MM.1S (cell line): ENCODE data around the gene RAB10.

Experiments
- DNase-seq: peaks from one replicate; pipeline ENCODE4 v3.0.0-alpha.2; 2015
- H2AFZ ChIP-seq: fragments of 300-600 bp; sonication (generic); 2 replicates; pipeline ENCODE4 v1.6.0; 2016; ENCODE audit warnings: antibody characterized with exemption, low read length
- H3F3A ChIP-seq: fragments of 300-600 bp; sonication (generic); 2 replicates; pipeline ENCODE4 v1.6.1; 2016; ENCODE audit warnings: mild to moderate bottlenecking, antibody characterized with exemption, low read length, moderate library complexity, mixed read lengths; ENCODE audit not compliant: insufficient read depth
- H3K27ac ChIP-seq: fragments of 300-600 bp; sonication (generic); 2 replicates; pipeline ENCODE4 v1.5.1; 2016; ENCODE audit warnings: mild to moderate bottlenecking, low read length
- H3K27me3 ChIP-seq: fragments of 300-600 bp; sonication (generic); replicated peaks from 2 replicates; pipeline ENCODE4 v1.6.0; 2016; ENCODE audit warnings: low read length; ENCODE audit not compliant: insufficient read depth
- H3K36me3 ChIP-seq: fragments of 300-600 bp; sonication (generic); replicated peaks from 2 replicates; pipeline ENCODE4 v1.6.1; 2016; ENCODE audit warnings: mild to moderate bottlenecking, low read length, mixed read lengths; ENCODE audit not compliant: insufficient read depth
- H3K4me1 ChIP-seq: fragments of 300-600 bp; sonication (generic); 2 replicates; pipeline ENCODE4 v1.6.1; 2016; ENCODE audit warnings: low read length, mixed read lengths
- H3K4me2 ChIP-seq: fragments of 300-600 bp; sonication (generic); 2 replicates; pipeline ENCODE4 v1.6.0; 2016; ENCODE audit warnings: low read depth, low read length
- H3K4me3 ChIP-seq: fragments of 300-600 bp; sonication (generic); 2 replicates; pipeline ENCODE4 v1.5.1; 2016; ENCODE audit warnings: low read length, mixed read lengths
- H3K79me2 ChIP-seq: fragments of 300-600 bp; sonication (generic); 2 replicates; pipeline ENCODE4 v1.6.1; 2016; ENCODE audit warnings: mixed run types, low read length, mixed read lengths
- H3K9ac ChIP-seq: fragments of 300-600 bp; sonication (generic); 2 replicates; pipeline ENCODE4 v1.6.1; 2016; ENCODE audit warnings: low read length, mixed read lengths
- H3K9me2 ChIP-seq: fragments of 300-600 bp; sonication (generic); replicated peaks from 2 replicates; pipeline ENCODE4 v1.6.1; 2016; ENCODE audit warnings: mild to moderate bottlenecking, low read length, mixed read lengths; ENCODE audit not compliant: insufficient read depth
- H3K9me3 ChIP-seq: fragments of 300-600 bp; sonication (generic); replicated peaks from 2 replicates; pipeline ENCODE4 v1.6.1; 2016; ENCODE audit warnings: mild to moderate bottlenecking, low read length, mixed read lengths; ENCODE audit not compliant: insufficient read depth
- H4K20me1 ChIP-seq: fragments of 300-600 bp; sonication (generic); 2 replicates; pipeline ENCODE4 v1.6.1; 2016; ENCODE audit warnings: mild to moderate bottlenecking, low read length, moderate library complexity, mixed read lengths; ENCODE audit not compliant: insufficient read depth
- CTCF ChIP-seq: fragments of 300-600 bp; sonication (generic); IDR thresholded peaks from 2 replicates; pipeline ENCODE4 v1.5.1; 2016; ENCODE audit warnings: antibody characterized with exemption, low read length, mixed read lengths
- EZH2 ChIP-seq: fragments of 300-600 bp; sonication (generic); optimal IDR thresholded peaks from 2 replicates; pipeline ENCODE3; 2017; ENCODE audit warnings: low read depth, mild to moderate bottlenecking, antibody characterized with exemption, low read length, mixed read lengths
- EZH2phosphoT487 ChIP-seq: fragments of 300-600 bp; sonication (generic); IDR thresholded peaks from 2 replicates; pipeline ENCODE4 v1.6.1; 2018; ENCODE audit warnings: antibody characterized with exemption, low read length

The RAB10 gene

GRCh38 chr2:26136451-26136850, 102.6 kb downstream of the RAB10 start:
- Histone ChIP-seq H3K36me3 (0 out of 2 replicates have a peak, but pooled peaks cover 4% of the 10 kb centered on the region), H3K79me2 (no peaks in the 10 kb centered on the region; the same call in 1 of the 2 replicates), H3K4me2 (no peak overlapping the region), H3K27me3 (no peaks in the 10 kb centered on the region), H3K9me3 (no peaks in the 10 kb centered on the region), H3K9ac (no peak overlapping the region), H3K27ac (no peak overlapping the region), H3K4me3 (no peak overlapping the region), H4K20me1 (no peaks in the 10 kb centered on the region), H3F3A (no peaks in the 10 kb centered on the region), H3K9me2 (no peaks in the 10 kb centered on the region), H3K4me1 (no peaks in the 10 kb centered on the region), H2AFZ (no peak overlapping the region)
- DNase-seq: no peak
- no peak for TF ChIP-seq EZH2phosphoT487
- no peak for TF ChIP-seq EZH2
- TF ChIP-seq CTCF: no peak

GRCh38 chr2:26139269-26140183, 105.6 kb downstream of the RAB10 start:
- no peaks in the 10 kb centered on the region for H3F3A ChIP-seq
- no peaks in the 10 kb centered on the region for H3K79me2 ChIP-seq
- no peak overlapping the region for H3K27ac ChIP-seq
- no peak overlapping the region for H3K9ac ChIP-seq
- H3K4me3 ChIP-seq: no peak overlapping the region
- H3K36me3 ChIP-seq: 0 out of 2 replicates have a peak, but pooled peaks cover 4% of the 10 kb centered on the region
- H3K9me2 ChIP-seq: no peaks in the 10 kb centered on the region
- H3K27me3 ChIP-seq: no peaks in the 10 kb centered on the region
- no peak overlapping the region for H2AFZ ChIP-seq
- H3K4me2 ChIP-seq: no peak overlapping the region
- H3K4me1 ChIP-seq: no peaks in the 10 kb centered on the region
- H3K9me3 ChIP-seq: no peaks in the 10 kb centered on the region
- no peak for TF ChIP-seq CTCF
- TF ChIP-seq EZH2: no peak
- TF ChIP-seq EZH2phosphoT487: no peak
- no peaks in the 10 kb centered on the region for H4K20me1 ChIP-seq
- DNase-seq: no peak

- Histone ChIP-seq H3K27me3 (no peaks in the 10 kb centered on the region), H3K4me2 (no peak overlapping the region), H3K4me3 (no peak overlapping the region), H3K9me3 (no peaks in the 10 kb centered on the region), H3K36me3 (no peaks in the 10 kb centered on the region), H3F3A (no peaks in the 10 kb centered on the region), H3K9me2 (no peaks in the 10 kb centered on the region), H2AFZ (no peak overlapping the region), H3K27ac (no peak overlapping the region), H3K79me2 (no peaks in the 10 kb centered on the region), H4K20me1 (no peaks in the 10 kb centered on the region), H3K4me1 (no peaks in the 10 kb centered on the region), H3K9ac (no peak overlapping the region)
- no peak for DNase-seq
- no peak for TF ChIP-seq CTCF
- no peak for TF ChIP-seq EZH2
- TF ChIP-seq EZH2phosphoT487: no peak
Observed at GRCh38 chr2:26141145-26141769, 107.4 kb downstream of the RAB10 start.
